Smooth muscle cell (in vitro differentiated cells): Measurements from ENCODE around the gene ETFRF1. TPM values are rescaled to one million over a fixed set of nuclear protein-coding genes. Genes with fewer than 3 reads are reported as not detected.

Experiments
- DNase-seq: peaks from one replicate; lab custom pipeline; 2025; ENCODE audit not compliant: unreplicated experiment; lab: John Stamatoyannopoulos, UW
- H2AFZ ChIP-seq: fragments of 200-600 bp; sonication (generic); 2 replicates; pipeline ENCODE4 v1.6.0; 2016; ENCODE audit warnings: antibody characterized with exemption, low read depth, mild to moderate bottlenecking
- H3F3A ChIP-seq: fragments of 200-600 bp; sonication (generic); 2 replicates; pipeline ENCODE4 v1.6.0; 2017; ENCODE audit warnings: antibody characterized with exemption, low read depth
- H3K27ac ChIP-seq: fragments of 200-600 bp; sonication (generic); 2 replicates; pipeline ENCODE4 v1.5.1; 2016; ENCODE audit warnings: low read depth, mild to moderate bottlenecking
- H3K27me3 ChIP-seq: fragments of 200-600 bp; sonication (generic); 2 replicates; pipeline ENCODE4 v1.6.1; 2016; ENCODE audit warnings: low read depth, mild to moderate bottlenecking
- H3K36me3 ChIP-seq: fragments of 200-600 bp; sonication (generic); 2 replicates; pipeline ENCODE4 v1.5.1; 2016; ENCODE audit warnings: low read depth
- H3K4me1 ChIP-seq: fragments of 200-600 bp; sonication (generic); 2 replicates; pipeline ENCODE4 v1.5.1; 2016; ENCODE audit warnings: low read depth
- H3K4me2 ChIP-seq: fragments of 200-600 bp; sonication (generic); 2 replicates; pipeline ENCODE4 v1.6.0; 2016; ENCODE audit warnings: mild to moderate bottlenecking
- H3K4me3 ChIP-seq: fragments of 200-600 bp; sonication (generic); 2 replicates; pipeline ENCODE4 v1.5.1; 2016; ENCODE audit warnings: mild to moderate bottlenecking
- H3K79me2 ChIP-seq: fragments of 200-600 bp; sonication (generic); 2 replicates; pipeline ENCODE4 v1.6.0; 2016; ENCODE audit warnings: low read depth, mild to moderate bottlenecking
- H3K9ac ChIP-seq: fragments of 200-600 bp; sonication (generic); 2 replicates; pipeline ENCODE4 v1.6.0; 2016; ENCODE audit warnings: low read depth
- H3K9me3 ChIP-seq: fragments of 200-600 bp; sonication (generic); replicated peaks from 2 replicates; pipeline ENCODE4 v1.5.1; 2016; ENCODE audit warnings: low read depth
- H4K20me1 ChIP-seq: fragments of 200-600 bp; sonication (generic); 2 replicates; pipeline ENCODE4 v1.6.0; 2016; ENCODE audit warnings: low read depth
- WGBS: methylation state at CpG from one replicate; pipeline ENCODE4 v1.1.7; 2016; ENCODE audit warnings: low lambda C conversion rate; 5-methylcytosine and 5-hydroxymethylcytosine counted together
- polyA plus RNA-seq: library from polyadenylated mRNA; unstranded; fragments of >200 nt; fragmentation: Nextera tagmentation; extraction: Ambion mirVana; gene quantifications from 2 replicates; pipeline ENCODE4 v1.2.1, GENCODE V29; 2016
- total RNA-seq: library from RNA; depleted of rRNA; stranded (reverse); fragments of >200 nt; gene quantifications from 2 replicates; pipeline ENCODE4 v1.2.3, GENCODE V29; 2014
- TF ChIP-seq, protein P1 (sequence below): fragments of 200-600 bp; sonication (generic); IDR thresholded peaks from 2 replicates; pipeline ENCODE4 v1.5.1; 2017; ENCODE audit warnings: borderline replicate concordance, mild to moderate bottlenecking, antibody characterized with exemption; ENCODE audit not compliant: insufficient read depth, poor library complexity, severe bottlenecking

Gene ETFRF1
- total and polyA plus RNA-seq, 2 experiments from 2014 or later: 11.2 to 20.4 TPM

DNA sequence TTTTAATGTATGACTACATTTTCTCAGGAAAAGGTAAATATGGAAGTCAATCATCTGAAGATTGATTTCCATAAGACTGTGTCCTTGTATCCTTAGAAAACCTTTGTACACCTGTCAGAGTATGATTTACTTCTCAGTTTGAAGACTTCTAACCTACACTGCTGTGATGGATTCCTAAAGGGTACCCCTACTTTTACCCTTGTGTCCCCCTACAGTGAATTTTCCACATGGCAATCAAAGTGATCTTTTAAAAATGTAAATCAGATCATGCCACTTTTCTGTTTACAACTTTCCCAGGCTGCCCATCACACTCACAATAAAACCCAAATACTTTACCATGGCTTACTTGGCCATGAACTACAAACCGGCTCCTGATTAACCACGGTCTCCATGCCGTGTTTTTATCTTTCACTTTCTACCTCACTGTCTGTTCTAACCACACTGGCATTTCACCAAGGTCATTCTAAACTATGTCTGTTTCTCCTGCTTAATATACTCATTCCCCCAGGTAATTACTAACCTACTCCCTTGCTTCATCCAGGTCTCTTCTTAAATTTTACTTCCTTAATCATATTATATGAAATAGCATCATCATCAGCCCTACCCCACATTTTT, 8.1 kb upstream of the ETFRF1 start:
- no peaks in the 10 kb centered on the region for H4K20me1 ChIP-seq
- H3K4me1 ChIP-seq: no peaks in the 10 kb centered on the region
- H3K9me3 ChIP-seq: no peaks in the 10 kb centered on the region
- no peak overlapping the region for H3K9ac ChIP-seq
- 47% methylated on average over 3 of the region's 3 CpGs for WGBS
- no peaks in the 10 kb centered on the region for H3K36me3 ChIP-seq
- no peak overlapping the region for H3K4me3 ChIP-seq
- H3K27ac ChIP-seq: no peak overlapping the region
- no peaks in the 10 kb centered on the region for H3K79me2 ChIP-seq
- no peaks in the 10 kb centered on the region for H3K27me3 ChIP-seq
- no peak overlapping the region for H2AFZ ChIP-seq
- DNase-seq: no peak
- H3F3A ChIP-seq: no peaks in the 10 kb centered on the region
- H3K4me2 ChIP-seq: no peak overlapping the region
- TF ChIP-seq, protein P1, sequence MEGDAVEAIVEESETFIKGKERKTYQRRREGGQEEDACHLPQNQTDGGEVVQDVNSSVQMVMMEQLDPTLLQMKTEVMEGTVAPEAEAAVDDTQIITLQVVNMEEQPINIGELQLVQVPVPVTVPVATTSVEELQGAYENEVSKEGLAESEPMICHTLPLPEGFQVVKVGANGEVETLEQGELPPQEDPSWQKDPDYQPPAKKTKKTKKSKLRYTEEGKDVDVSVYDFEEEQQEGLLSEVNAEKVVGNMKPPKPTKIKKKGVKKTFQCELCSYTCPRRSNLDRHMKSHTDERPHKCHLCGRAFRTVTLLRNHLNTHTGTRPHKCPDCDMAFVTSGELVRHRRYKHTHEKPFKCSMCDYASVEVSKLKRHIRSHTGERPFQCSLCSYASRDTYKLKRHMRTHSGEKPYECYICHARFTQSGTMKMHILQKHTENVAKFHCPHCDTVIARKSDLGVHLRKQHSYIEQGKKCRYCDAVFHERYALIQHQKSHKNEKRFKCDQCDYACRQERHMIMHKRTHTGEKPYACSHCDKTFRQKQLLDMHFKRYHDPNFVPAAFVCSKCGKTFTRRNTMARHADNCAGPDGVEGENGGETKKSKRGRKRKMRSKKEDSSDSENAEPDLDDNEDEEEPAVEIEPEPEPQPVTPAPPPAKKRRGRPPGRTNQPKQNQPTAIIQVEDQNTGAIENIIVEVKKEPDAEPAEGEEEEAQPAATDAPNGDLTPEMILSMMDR: no peak

DNA sequence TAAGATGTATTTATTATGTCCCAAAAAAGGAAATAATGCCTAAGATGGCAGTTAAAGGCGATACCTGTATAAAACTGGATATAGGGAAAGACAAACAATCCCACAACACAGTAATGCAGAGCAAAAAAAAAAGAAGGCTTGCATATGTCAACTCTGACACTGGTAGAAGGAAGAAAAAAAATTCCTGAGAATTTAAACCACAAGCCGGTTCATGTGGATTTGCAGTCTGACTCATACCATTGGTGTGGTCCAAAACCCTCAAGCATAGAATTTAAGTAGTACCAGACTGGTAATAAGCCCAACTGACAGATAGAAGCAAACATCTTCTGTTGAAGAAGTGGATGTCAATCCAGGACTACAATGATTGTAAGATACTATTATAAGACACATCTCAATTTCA, 7.3 kb upstream of the ETFRF1 start:
- Histone ChIP-seq H3K4me3 (no peak overlapping the region), H3K36me3 (no peaks in the 10 kb centered on the region), H3K4me1 (no peaks in the 10 kb centered on the region), H2AFZ (no peak overlapping the region), H3K27me3 (no peaks in the 10 kb centered on the region), H3K9me3 (no peaks in the 10 kb centered on the region), H3K4me2 (peak overlapping the region; percentile 5), H3K9ac (no peak overlapping the region), H3F3A (no peaks in the 10 kb centered on the region), H3K27ac (no peak overlapping the region), H4K20me1 (no peaks in the 10 kb centered on the region), H3K79me2 (no peaks in the 10 kb centered on the region)
- DNase-seq: no peak
- WGBS: 40% methylated on average over 2 of the region's 2 CpGs
- TF ChIP-seq, protein P1: no peak

DNA sequence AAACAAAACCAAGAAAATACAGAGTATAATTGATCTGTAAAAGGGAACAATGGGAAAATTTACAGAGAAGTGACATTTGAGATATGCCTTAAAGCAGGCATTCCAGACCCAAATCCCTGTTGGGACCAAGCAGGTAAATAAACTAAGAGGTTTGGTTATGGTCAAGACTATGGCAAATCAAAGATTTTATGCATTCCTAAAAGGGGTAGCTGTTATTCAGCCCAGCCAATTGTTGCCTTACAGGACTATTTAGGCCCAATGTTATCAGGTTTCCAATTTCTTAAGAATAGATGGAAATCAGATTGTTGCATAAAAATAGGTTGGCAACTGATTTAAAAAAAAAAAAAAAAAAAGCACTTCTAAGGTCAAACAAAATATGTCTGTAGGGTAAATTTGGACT, 5.4 kb upstream of the ETFRF1 start:
- H3K4me2 ChIP-seq: no peak overlapping the region
- TF ChIP-seq, protein P1: no peak
- H4K20me1 ChIP-seq: no peaks in the 10 kb centered on the region
- H3F3A ChIP-seq: no peaks in the 10 kb centered on the region
- H3K36me3 ChIP-seq: no peaks in the 10 kb centered on the region
- no peak overlapping the region for H3K9ac ChIP-seq
- H3K79me2 ChIP-seq: no peaks in the 10 kb centered on the region
- H3K4me3 ChIP-seq: no peak overlapping the region
- H3K27me3 ChIP-seq: no peaks in the 10 kb centered on the region
- no peak overlapping the region for H2AFZ ChIP-seq
- no peaks in the 10 kb centered on the region for H3K9me3 ChIP-seq
- no peak for DNase-seq
- no peaks in the 10 kb centered on the region for H3K4me1 ChIP-seq
- no peak overlapping the region for H3K27ac ChIP-seq

DNA sequence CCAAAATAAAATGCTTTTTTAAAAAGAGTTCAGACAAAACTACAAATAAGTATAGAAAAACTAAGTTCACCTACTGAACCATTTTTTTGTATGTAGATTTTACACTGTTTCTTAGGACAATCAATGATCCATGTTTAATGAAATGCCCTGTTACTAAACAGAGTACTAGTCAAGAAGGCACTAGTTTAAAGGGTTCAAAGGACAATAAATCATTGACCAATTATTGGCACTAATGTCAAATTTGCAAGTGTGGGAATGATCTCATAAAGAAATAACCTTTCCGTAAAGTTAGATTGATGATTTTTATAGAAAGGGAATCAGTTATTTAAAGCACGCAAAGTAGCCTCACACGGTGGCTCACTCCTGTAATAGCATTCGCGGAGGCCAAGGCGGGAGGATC, 4.2 kb upstream of the ETFRF1 start:
- WGBS: 86% methylated on average over 6 of the region's 6 CpGs

More for the DNA sequence above, 4.2 kb upstream of the ETFRF1 start:
- Histone ChIP-seq H3K4me2 (no peak overlapping the region), H3K9me3 (no peaks in the 10 kb centered on the region), H3K27me3 (no peaks in the 10 kb centered on the region), H2AFZ (no peak overlapping the region), H3K36me3 (no peaks in the 10 kb centered on the region), H3K9ac (no peak overlapping the region), H3K4me1 (no peaks in the 10 kb centered on the region), H3K27ac (no peak overlapping the region), H3F3A (no peaks in the 10 kb centered on the region), H3K79me2 (no peaks in the 10 kb centered on the region), H3K4me3 (no peak overlapping the region), H4K20me1 (no peaks in the 10 kb centered on the region)
- TF ChIP-seq, protein P1: no peak
- DNase-seq: no peak
